Epithelial cell of prostate (primary cell): ENCODE measurements around the gene FAM72A.
"Not testable (repeated sequence)": the region's sequence is repeated elsewhere in the genome, so short reads cannot be mapped to it uniquely, and the experiment has no call there.

Source experiments
- DNase-seq: peaks from one replicate; pipeline ENCODE4 v3.0.0-alpha.2; 2011; ENCODE audit warnings: low read depth, low spot score
- H3K27ac ChIP-seq: fragments of 450-650 bp; 2 replicates; pipeline ENCODE4 v1.5.1; 2017; ENCODE audit warnings: mild to moderate bottlenecking

FAM72A gene

GRCh38 chr1:206218285-206218684 is 15.6 kb upstream of the FAM72A start:
- H3K27ac ChIP-seq, DNase-seq: not testable (repeated sequence)

- not testable (repeated sequence) for H3K27ac ChIP-seq, DNase-seq
Observed at GRCh38 chr1:206215600-206216392, 13.2 kb upstream of the FAM72A start.

DNA sequence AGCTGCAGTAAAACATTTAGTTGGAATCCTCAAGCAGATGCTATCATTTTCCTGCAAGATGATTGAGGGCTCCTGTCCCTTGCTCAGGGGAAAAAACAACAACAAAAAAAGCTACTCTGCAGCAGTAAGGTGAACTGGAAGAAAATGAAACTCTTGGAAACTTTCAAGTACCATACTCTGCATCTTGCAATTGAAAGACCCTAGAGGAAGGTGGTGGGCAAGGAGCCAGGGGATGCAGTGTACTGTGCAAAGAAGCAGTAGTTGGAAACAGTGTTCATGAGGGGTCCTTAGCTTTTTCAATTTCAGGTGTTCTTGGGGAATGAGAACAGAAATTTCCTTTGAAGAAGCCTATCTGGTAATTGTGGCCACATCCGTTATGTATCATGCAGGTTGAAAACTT is 8.2 kb upstream of the FAM72A start:
- DNase-seq, result not testable (repeated sequence)

GRCh38 chr1:206205569-206205968 is 2.9 kb upstream of the FAM72A start:
- not testable (repeated sequence) for DNase-seq, H3K27ac ChIP-seq

More for the DNA sequence above, 8.2 kb upstream of the FAM72A start:
- H3K27ac ChIP-seq, result not testable (repeated sequence)

GRCh38 chr1:206204871-206205270 is 2.2 kb upstream of the FAM72A start:
- not testable (repeated sequence) for H3K27ac ChIP-seq

GRCh38 chr1:206204159-206204511 is 1.5 kb upstream of the FAM72A start:
- not testable (repeated sequence) for DNase-seq, H3K27ac ChIP-seq

More at GRCh38 chr1:206204871-206205270, 2.2 kb upstream of the FAM72A start:
- DNase-seq, result not testable (repeated sequence)

DNA sequence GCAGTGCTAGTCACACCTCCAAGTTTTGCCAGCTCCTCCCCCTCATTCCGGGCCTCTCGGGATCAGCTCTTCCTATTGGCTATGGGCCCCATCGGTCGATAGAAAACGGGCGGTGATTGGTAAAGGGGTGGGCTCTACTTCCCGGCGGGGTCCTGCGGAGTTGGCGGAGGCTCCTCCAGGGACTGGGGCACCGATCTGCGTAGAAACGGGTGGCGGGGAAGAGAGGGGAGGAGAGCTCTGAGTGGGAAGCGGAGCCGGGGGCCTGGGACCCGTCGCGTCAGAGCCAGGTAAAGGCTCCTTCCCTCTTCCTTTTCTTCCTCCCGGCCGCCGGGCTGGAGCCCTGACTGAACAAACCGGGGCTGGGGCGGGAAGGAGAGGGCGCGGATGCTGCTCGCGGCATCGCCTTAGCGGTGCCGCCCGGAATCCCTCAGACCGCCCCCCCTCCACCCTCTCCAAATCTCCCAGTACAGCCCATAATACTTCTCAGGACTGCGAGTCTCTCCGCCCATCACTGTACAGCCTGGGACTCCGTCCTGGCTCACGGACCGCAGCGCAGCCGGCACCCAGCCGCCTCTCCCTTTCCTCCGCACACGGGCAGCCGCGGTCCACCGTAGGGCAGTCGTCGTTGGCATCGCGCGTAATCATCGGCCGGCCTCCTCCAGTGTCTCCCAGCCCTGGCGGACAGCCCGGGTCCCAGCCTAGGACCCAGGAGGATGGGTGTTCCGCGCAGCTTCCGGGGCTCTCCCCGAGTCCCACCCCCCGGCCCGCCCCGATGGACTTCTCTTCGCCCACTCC is 922 bp upstream of the FAM72A start, which contains the start of gene SRGAP2:
Gene SRGAP2 (plus strand): TSS at position 178 of the 795 bp plus-strand sequence. CDS start 2,430 bp downstream, outside the sequence.
- DNase-seq, result peak; percentile 0
- H3K27ac ChIP-seq, result not testable (repeated sequence)

- not testable (repeated sequence) for DNase-seq, H3K27ac ChIP-seq
Observed at GRCh38 chr1:206196748-206197424, 5.8 kb downstream of the FAM72A start.

GRCh38 chr1:206195182-206195581 is 7.5 kb downstream of the FAM72A start:
- not testable (repeated sequence) for DNase-seq, H3K27ac ChIP-seq

- DNase-seq, H3K27ac ChIP-seq: not testable (repeated sequence)
Observed at GRCh38 chr1:206186826-206187225, 15.8 kb downstream of the FAM72A start.

DNA sequence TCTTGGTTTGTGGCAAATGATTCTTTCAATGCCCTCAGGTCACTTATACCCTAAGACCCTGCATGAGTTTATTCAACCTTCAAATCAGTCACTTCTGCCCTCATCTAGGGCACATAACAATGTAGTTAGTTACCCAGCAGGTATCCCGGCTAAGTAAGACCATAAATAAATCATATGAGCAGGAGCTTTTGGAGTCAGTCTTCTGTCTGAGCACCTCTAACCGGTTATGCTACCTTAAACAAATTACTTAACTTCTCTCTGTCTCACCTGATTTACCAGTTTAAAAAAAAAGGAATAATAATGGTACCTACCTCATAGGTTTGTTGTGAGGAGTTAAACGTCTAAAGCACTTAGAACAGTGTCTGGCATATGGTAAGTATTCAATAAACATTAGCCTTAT is 16.9 kb downstream of the FAM72A start:
- H3K27ac ChIP-seq, DNase-seq: not testable (repeated sequence)

DNA sequence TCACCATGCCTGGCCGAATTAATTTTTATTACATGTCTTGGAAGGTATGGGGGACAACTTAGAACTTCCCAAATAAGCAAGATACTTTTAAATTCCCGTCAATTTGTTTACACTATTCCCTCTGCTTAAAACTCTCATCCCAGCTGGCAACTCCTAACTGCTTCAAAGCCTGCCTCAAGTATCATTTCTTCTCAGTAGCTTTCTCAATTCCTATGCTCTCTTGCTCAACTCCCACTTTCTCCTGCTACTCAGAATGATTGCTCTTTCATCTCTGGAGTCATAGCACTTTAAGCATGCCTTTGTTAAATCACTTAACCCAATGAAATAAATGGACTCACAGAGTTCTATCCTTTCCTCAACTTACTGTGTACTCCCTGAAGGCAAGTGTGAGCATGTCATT is 18.9 kb downstream of the FAM72A start:
- peak; percentile 5 for DNase-seq
- not testable (repeated sequence) for H3K27ac ChIP-seq

GRCh38 chr1:206182368-206183317 is 20.0 kb downstream of the FAM72A start:
- DNase-seq, H3K27ac ChIP-seq: not testable (repeated sequence)

- H3K27ac ChIP-seq, DNase-seq: not testable (repeated sequence)
Observed at GRCh38 chr1:206179666-206180065, 23.0 kb downstream of the FAM72A start.

- H3K27ac ChIP-seq, DNase-seq: not testable (repeated sequence)
Observed at GRCh38 chr1:206178061-206178989, 24.3 kb downstream of the FAM72A start.

GRCh38 chr1:206176114-206176502 is 26.5 kb downstream of the FAM72A start:
- not testable (repeated sequence) for DNase-seq
- peak overlapping the region; percentile 37 for H3K27ac ChIP-seq

- DNase-seq, result not testable (repeated sequence)
- H3K27ac ChIP-seq, result peak overlapping the region; percentile 37
Observed at GRCh38 chr1:206175459-206176113, 27.1 kb downstream of the FAM72A start.
